Osteocyte (in vitro differentiated cells): ENCODE measurements around the gene PODNL1. TPM values are rescaled to one million over a fixed set of nuclear protein-coding genes. Genes with fewer than 3 reads are reported as not detected.
"Not testable (repeated sequence)": the region's sequence is repeated elsewhere in the genome, so short reads cannot be mapped to it uniquely, and the experiment has no call there.

Experiments used
- DNase-seq: peaks from one replicate; pipeline ENCODE4 v3.0.0; 2021; ENCODE audit warnings: mixed read lengths; ENCODE audit not compliant: unreplicated experiment; ENCODE audit errors: extremely low spot score
- H3K27ac Mint-ChIP-seq: one replicate; pipeline ENCODE4 v1.8.0; 2021; ENCODE audit warnings: mild to moderate bottlenecking, mixed read lengths; ENCODE audit not compliant: unreplicated experiment
- H3K27me3 Mint-ChIP-seq: one replicate; pipeline ENCODE4 v1.8.0; 2021; ENCODE audit warnings: mixed read lengths; ENCODE audit not compliant: unreplicated experiment
- H3K36me3 Mint-ChIP-seq: one replicate; pipeline ENCODE4 v1.8.0; 2021; ENCODE audit warnings: mixed read lengths; ENCODE audit not compliant: unreplicated experiment
- H3K4me1 Mint-ChIP-seq: one replicate; pipeline ENCODE4 v1.8.0; 2021; ENCODE audit warnings: mixed read lengths; ENCODE audit not compliant: unreplicated experiment
- H3K4me3 Mint-ChIP-seq: one replicate; pipeline ENCODE4 v1.8.0; 2021; ENCODE audit warnings: mild to moderate bottlenecking, moderate library complexity, mixed read lengths; ENCODE audit not compliant: unreplicated experiment
- H3K9me3 Mint-ChIP-seq: one replicate; pipeline ENCODE4 v1.8.0; 2021; ENCODE audit warnings: mixed read lengths; ENCODE audit not compliant: unreplicated experiment
- total RNA-seq: library from RNA; stranded (reverse); gene quantifications from 2 replicates; pipeline ENCODE4 v1.2.1, GENCODE V29; 2021
- TF ChIP-seq, protein P1 (sequence below): fragments of 200-600 bp; sonication (generic); IDR thresholded peaks from 2 replicates; pipeline ENCODE4 v1.5.0; 2021; ENCODE audit warnings: antibody characterized with exemption, mild to moderate bottlenecking, moderate library complexity

PODNL1 gene
- total RNA-seq, 1 donor from 2014 or later: 2.4 TPM

DNA sequence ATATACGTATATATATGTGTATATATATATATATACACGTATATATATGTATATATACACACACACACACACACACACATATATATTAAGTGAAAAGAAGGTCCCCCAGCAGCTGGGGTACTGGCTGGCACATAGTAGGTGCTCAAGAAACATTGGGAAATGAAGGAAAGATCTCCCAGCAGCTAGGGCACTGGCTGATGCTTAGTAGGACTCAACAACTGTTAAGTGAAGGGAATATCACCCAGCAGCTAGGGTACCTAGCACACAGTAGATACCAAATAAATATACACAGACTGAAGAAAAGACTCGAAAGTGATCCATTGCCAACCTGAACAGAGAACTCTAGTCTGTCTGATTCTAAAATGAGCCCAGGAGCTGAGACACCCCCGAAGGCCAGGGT is 12.2 kb downstream of the PODNL1 start:
- Mint-ChIP-seq H3K9me3 (no peaks in the 10 kb centered on the region), H3K27me3 (no peaks in the 10 kb centered on the region), H3K4me1 (no peaks in the 10 kb centered on the region), H3K4me3 (no peak overlapping the region), H3K36me3 (peaks cover 34% of the 10 kb centered on the region), H3K27ac (no peak overlapping the region)
- no peak for DNase-seq
- TF ChIP-seq, protein P1, sequence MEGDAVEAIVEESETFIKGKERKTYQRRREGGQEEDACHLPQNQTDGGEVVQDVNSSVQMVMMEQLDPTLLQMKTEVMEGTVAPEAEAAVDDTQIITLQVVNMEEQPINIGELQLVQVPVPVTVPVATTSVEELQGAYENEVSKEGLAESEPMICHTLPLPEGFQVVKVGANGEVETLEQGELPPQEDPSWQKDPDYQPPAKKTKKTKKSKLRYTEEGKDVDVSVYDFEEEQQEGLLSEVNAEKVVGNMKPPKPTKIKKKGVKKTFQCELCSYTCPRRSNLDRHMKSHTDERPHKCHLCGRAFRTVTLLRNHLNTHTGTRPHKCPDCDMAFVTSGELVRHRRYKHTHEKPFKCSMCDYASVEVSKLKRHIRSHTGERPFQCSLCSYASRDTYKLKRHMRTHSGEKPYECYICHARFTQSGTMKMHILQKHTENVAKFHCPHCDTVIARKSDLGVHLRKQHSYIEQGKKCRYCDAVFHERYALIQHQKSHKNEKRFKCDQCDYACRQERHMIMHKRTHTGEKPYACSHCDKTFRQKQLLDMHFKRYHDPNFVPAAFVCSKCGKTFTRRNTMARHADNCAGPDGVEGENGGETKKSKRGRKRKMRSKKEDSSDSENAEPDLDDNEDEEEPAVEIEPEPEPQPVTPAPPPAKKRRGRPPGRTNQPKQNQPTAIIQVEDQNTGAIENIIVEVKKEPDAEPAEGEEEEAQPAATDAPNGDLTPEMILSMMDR: no peak

DNA sequence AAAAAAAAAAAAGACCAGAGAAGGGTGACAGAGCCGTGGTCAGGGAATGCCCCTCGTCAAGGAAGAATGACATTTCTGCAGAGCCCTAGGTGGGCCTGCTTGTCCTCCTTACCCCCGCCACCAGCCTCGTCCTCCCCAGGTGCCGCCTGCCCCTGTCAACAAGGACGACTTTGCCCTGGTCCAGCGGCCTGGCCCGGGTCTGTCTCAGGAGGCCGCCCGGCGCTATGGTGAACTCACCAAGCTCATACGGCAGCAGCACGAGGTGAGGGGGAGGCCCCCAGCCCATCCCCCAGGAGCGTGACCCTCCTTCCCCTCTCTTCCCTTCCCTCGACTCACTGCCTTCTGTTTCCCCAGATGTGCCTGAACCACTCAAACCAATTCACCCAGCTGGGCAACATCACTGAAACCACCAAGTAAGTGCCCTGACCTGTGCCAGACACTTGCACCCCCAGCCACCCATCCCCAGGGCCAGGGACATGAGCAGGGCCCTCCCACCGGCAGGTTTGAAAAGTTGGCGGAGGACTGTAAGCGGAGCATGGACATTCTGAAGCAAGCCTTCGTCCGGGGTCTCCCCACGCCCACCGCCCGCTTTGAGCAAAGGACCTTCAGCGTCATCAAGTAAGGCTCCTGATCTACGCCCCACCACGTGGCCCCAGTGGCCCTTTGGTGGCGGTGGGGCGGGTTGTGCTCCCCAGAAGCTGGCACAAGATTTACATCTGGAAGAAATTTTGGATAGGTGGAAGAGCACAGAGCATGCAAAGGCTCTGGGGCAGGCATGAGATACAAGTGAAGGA is 14.8 kb downstream of the PODNL1 start:
- Mint-ChIP-seq H3K9me3 (no peaks in the 10 kb centered on the region), H3K27me3 (no peaks in the 10 kb centered on the region), H3K4me1 (no peaks in the 10 kb centered on the region), H3K36me3 (peaks cover 46% of the 10 kb centered on the region), H3K27ac (no peak overlapping the region), H3K4me3 (no peak overlapping the region)
- TF ChIP-seq, protein P1: no peak
- no peak for DNase-seq

DNA sequence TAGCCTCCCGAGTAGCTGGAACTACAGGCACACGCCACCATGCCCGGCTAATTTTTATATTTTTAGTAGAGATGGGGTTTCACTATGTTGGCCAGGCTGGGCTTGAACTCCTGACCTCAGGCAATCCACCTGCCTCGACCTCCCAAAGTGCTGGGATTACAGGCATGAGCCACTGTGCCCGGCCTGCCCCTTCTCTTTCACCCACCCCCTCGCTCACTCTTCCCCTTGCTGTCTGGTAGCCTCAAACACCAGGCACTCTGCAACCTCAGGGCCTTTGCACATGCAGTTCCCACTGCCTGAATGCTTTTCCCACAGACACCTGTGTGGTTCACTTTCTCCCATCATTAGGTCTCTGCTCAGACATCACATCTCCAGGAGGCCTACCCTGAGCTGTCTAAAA is 16.1 kb downstream of the PODNL1 start:
- not testable (repeated sequence) for H3K27me3 Mint-ChIP-seq, H3K4me1 Mint-ChIP-seq, DNase-seq, H3K9me3 Mint-ChIP-seq, H3K4me3 Mint-ChIP-seq, H3K27ac Mint-ChIP-seq
- H3K36me3 Mint-ChIP-seq: peaks cover 48% of the 10 kb centered on the region

DNA sequence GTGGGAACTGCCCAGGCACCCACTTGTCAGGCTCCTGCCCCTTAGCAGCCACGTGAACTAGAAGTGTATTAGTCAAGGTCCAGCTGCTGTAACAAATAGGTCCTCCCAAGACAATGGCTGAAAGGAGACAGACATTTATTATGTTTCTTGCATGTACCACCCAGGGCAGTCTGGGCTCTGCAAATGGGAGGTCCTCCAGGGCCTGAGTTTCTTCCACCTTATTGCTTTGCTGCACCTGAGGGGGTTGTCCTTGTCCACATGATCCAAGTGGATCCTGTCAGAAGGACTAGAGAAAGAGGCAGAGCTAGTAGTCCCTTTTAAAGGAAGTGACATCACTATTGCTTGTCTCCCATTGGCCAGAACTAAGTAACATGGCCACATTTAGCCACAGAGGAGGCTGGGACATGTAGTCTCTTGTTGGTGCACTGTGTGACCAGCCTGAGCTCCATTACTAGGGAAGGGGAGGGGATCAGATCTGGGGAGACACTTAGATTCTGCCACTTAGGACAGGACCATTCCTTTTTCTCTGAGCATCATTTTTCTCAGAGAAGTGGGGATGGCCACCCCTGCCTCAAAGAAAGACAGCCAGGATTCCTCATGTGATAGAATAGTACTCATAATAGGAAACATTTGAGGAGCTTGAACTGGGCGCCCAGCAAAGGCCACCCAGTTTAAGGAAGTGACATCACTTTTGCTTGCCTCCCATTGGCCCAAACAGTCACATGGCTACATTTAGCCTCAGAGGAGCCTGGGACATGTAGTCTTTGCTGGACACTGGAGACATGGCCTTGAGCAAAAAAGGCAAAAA is 17.1 kb downstream of the PODNL1 start:
- H3K36me3 Mint-ChIP-seq: peaks cover 43% of the 10 kb centered on the region
- no peak for DNase-seq

DNA sequence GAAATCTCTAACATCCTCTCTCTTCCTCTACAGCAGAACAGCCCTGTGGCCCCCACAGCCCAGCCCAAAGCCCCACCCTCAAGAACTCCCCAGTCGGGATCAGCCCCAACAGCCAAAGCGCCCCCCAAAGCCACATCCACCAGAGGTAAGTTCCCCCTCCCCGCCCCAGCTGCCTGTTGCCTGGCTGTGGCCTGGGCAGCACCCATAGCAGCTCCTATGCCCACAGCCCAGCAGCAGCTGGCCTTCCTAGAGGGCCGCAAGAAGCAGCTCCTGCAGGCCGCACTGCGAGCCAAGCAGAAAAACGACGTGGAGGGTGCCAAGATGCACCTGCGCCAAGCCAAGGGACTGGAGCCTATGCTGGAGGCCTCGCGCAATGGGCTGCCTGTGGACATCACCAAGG is 17.7 kb downstream of the PODNL1 start:
- DNase-seq: no peak
- peaks cover 45% of the 10 kb centered on the region for H3K36me3 Mint-ChIP-seq
- no peaks in the 10 kb centered on the region for H3K9me3 Mint-ChIP-seq
- H3K4me3 Mint-ChIP-seq: no peak overlapping the region
- TF ChIP-seq, protein P1: no peak
- no peaks in the 10 kb centered on the region for H3K27me3 Mint-ChIP-seq
- H3K27ac Mint-ChIP-seq: no peak overlapping the region
- no peaks in the 10 kb centered on the region for H3K4me1 Mint-ChIP-seq

More for the DNA sequence above, 17.1 kb downstream of the PODNL1 start:
- no peak overlapping the region for H3K4me3 Mint-ChIP-seq
- no peaks in the 10 kb centered on the region for H3K27me3 Mint-ChIP-seq
- H3K4me1 Mint-ChIP-seq: no peaks in the 10 kb centered on the region
- no peak overlapping the region for H3K27ac Mint-ChIP-seq
- H3K9me3 Mint-ChIP-seq: no peaks in the 10 kb centered on the region
- TF ChIP-seq, protein P1: no peak
